ENCODE data around the gene LONRF2. TPM values are rescaled to one million over a fixed set of nuclear protein-coding genes. Genes with fewer than 3 reads are reported as not detected.

The LONRF2 gene
- total RNA-seq, 1 experiment from 2014 or later = 1.1 TPM

DNA sequence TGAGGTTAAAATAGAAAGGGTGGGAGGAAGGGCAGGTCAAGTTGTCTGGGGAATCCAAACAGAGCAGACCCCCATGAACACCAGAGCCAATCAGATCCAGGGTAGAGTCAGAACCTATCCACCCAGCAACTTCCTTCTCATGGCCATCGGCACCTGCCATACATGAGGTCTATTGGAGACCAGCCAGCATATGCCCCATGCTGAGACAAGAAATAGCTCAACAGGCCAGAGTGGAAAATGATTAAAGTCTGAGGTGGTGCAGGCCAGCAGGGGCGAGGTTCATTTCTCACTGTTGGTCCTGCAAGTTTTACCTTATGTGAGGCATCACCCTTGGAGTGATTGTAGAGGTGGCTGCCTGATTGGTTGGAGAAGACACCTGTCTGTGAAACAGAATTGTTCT is 89.2 kb downstream of the LONRF2 start:
- no peaks in the 10 kb centered on the region for H4K20me1 ChIP-seq (ENCODE audit: low read length)
- BruUV-seq (replicated peaks) = no TSS peak
- no peaks in the 10 kb centered on the region for H3K36me3 ChIP-seq (ENCODE audit: low read depth, low read length)
- no peaks in the 10 kb centered on the region for H3F3A ChIP-seq (ENCODE audit: low read length, unreplicated experiment)
- H3K27ac ChIP-seq (ENCODE audit: low read length) = no peak overlapping the region
- no peak overlapping the region for H3K4me2 ChIP-seq (ENCODE audit: low read length)
- no peaks in the 10 kb centered on the region for H3K27me3 ChIP-seq (ENCODE audit: low read length)
- H3K4me3 ChIP-seq (ENCODE audit: low read length) = no peak overlapping the region
- POLR2A ChIA-PET (ENCODE audit: unreplicated experiment) = no interaction called here
- CTCF ChIA-PET = no interaction called here
- TF ChIP-seq EZH2phosphoT487 (IDR thresholded peaks at IDR 0.05; ENCODE audit: borderline replicate concordance, low read length) (no peak), EZH2 (IDR thresholded peaks at IDR 0.05; ENCODE audit: low read length, unreplicated experiment) (no peak)
- TF ChIP-seq, protein P1, sequence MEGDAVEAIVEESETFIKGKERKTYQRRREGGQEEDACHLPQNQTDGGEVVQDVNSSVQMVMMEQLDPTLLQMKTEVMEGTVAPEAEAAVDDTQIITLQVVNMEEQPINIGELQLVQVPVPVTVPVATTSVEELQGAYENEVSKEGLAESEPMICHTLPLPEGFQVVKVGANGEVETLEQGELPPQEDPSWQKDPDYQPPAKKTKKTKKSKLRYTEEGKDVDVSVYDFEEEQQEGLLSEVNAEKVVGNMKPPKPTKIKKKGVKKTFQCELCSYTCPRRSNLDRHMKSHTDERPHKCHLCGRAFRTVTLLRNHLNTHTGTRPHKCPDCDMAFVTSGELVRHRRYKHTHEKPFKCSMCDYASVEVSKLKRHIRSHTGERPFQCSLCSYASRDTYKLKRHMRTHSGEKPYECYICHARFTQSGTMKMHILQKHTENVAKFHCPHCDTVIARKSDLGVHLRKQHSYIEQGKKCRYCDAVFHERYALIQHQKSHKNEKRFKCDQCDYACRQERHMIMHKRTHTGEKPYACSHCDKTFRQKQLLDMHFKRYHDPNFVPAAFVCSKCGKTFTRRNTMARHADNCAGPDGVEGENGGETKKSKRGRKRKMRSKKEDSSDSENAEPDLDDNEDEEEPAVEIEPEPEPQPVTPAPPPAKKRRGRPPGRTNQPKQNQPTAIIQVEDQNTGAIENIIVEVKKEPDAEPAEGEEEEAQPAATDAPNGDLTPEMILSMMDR (conservative IDR thresholded peaks at IDR 0.05; ENCODE audit: low read depth, low read length) = no peak
- no peaks in the 10 kb centered on the region for H3K79me2 ChIP-seq (ENCODE audit: low read length)
- no peak overlapping the region for H2AFZ ChIP-seq (ENCODE audit: low read length)
- intact Hi-C loops (cut with micrococcal nuclease) = no loop called here
- H3K9ac ChIP-seq (ENCODE audit: low read length) = no peak overlapping the region
- ATAC-seq (no peak), DNase-seq (no peak)
- no peaks in the 10 kb centered on the region for H3K9me2 ChIP-seq (replicated peaks; ENCODE audit: low read length)
- no peaks in the 10 kb centered on the region for H3K9me3 ChIP-seq (ENCODE audit: low read length)
- peaks cover 11% of the 10 kb centered on the region for H3K4me1 ChIP-seq (ENCODE audit: insufficient read depth, low read length)

DNA sequence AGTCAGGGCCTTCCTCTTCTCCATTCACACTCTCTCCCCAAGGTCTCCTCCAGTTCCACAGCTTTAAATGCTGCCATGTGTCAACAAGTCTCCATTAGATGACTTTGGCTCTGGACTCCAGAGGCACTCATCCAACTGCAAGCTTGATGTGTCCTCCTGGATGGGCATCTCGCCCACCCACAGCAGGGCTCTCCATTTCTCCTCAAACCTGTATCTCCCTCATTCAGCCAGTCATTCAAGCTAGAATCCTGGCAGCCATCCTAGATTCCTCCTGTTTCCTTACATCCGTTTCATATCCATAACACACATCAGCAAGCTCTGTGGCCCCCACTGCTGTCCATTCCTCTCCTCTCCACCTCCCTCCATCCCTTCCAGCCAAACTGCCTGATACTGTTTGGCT is 91.5 kb downstream of the LONRF2 start:
- H3K36me3 ChIP-seq (ENCODE audit: low read depth, low read length) = no peaks in the 10 kb centered on the region
- ATAC-seq = no peak
- H3K4me3 ChIP-seq (ENCODE audit: low read length) = no peak overlapping the region
- H3K27me3 ChIP-seq (ENCODE audit: low read length) = no peaks in the 10 kb centered on the region
- H3K9me3 ChIP-seq (ENCODE audit: low read length) = no peaks in the 10 kb centered on the region
- no TSS peak for BruUV-seq (replicated peaks)
- no peaks in the 10 kb centered on the region for H3K79me2 ChIP-seq (ENCODE audit: low read length)
- no peak for DNase-seq
- intact Hi-C loops (cut with micrococcal nuclease) = no loop called here
- H3K9me2 ChIP-seq (replicated peaks; ENCODE audit: low read length) = no peaks in the 10 kb centered on the region
- H3F3A ChIP-seq (ENCODE audit: low read length, unreplicated experiment) = no peaks in the 10 kb centered on the region
- H3K9ac ChIP-seq (ENCODE audit: low read length) = no peak overlapping the region
- H4K20me1 ChIP-seq (ENCODE audit: low read length) = no peaks in the 10 kb centered on the region
- CTCF ChIA-PET = no interaction called here
- H3K27ac ChIP-seq (ENCODE audit: low read length) = no peak overlapping the region
- H3K4me2 ChIP-seq (ENCODE audit: low read length) = no peak overlapping the region
- H2AFZ ChIP-seq (ENCODE audit: low read length) = no peak overlapping the region
- POLR2A ChIA-PET (ENCODE audit: unreplicated experiment) = no interaction called here
- peaks cover 9% of the 10 kb centered on the region for H3K4me1 ChIP-seq (ENCODE audit: insufficient read depth, low read length)
- TF ChIP-seq, protein P1 (conservative IDR thresholded peaks at IDR 0.05; ENCODE audit: low read depth, low read length) = no peak
- TF ChIP-seq EZH2phosphoT487 (IDR thresholded peaks at IDR 0.05; ENCODE audit: borderline replicate concordance, low read length) (no peak), EZH2 (IDR thresholded peaks at IDR 0.05; ENCODE audit: low read length, unreplicated experiment) (no peak)

DNA sequence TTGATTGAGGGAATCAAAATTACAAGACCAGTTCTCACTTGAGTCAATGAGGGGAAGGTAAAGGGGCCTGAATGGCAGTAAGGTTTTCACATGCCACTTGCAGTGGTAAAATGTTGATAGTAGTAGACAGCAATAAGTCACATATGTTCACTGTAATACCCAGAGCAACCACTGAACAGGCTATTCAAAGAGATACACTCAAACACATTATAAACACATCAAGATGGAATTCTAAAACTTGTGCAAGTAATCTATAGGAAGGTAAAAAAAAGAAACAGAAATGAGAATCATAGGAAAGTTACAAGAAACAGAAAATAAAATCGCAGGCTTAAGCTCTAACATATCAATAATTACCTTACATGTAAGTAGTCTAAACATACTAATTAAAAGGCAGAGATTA is 93.3 kb downstream of the LONRF2 start:
- Histone ChIP-seq H2AFZ (ENCODE audit: low read length) (no peak overlapping the region), H3K4me3 (ENCODE audit: low read length) (no peak overlapping the region), H3K27me3 (ENCODE audit: low read length) (no peaks in the 10 kb centered on the region), H3K9ac (ENCODE audit: low read length) (no peak overlapping the region), H3K4me1 (ENCODE audit: insufficient read depth, low read length) (no peaks in the 10 kb centered on the region), H3K79me2 (ENCODE audit: low read length) (no peaks in the 10 kb centered on the region), H3F3A (ENCODE audit: low read length, unreplicated experiment) (no peaks in the 10 kb centered on the region), H3K9me3 (ENCODE audit: low read length) (no peaks in the 10 kb centered on the region), H3K36me3 (ENCODE audit: low read depth, low read length) (no peaks in the 10 kb centered on the region), H4K20me1 (ENCODE audit: low read length) (no peaks in the 10 kb centered on the region), H3K4me2 (ENCODE audit: low read length) (no peak overlapping the region), H3K27ac (ENCODE audit: low read length) (no peak overlapping the region), H3K9me2 (replicated peaks; ENCODE audit: low read length) (no peaks in the 10 kb centered on the region)
- DNase-seq (no peak), ATAC-seq (no peak)
- no peak for TF ChIP-seq EZH2 (IDR thresholded peaks at IDR 0.05; ENCODE audit: low read length, unreplicated experiment)
- TF ChIP-seq, protein P1 (conservative IDR thresholded peaks at IDR 0.05; ENCODE audit: low read depth, low read length) = 0 out of 2 replicates have a peak, but pooled peaks have one; percentile 20
- BruUV-seq (replicated peaks) = no TSS peak
- intact Hi-C loops (cut with micrococcal nuclease) = no loop called here
- POLR2A ChIA-PET (ENCODE audit: unreplicated experiment) = no interaction called here
- CTCF ChIA-PET = no interaction called here
